ENCODE measurements around the gene MTA2.
A peak's percentile ranks its signal among the peaks of the same experiment; 100 is the strongest.

Gene MTA2

DNA sequence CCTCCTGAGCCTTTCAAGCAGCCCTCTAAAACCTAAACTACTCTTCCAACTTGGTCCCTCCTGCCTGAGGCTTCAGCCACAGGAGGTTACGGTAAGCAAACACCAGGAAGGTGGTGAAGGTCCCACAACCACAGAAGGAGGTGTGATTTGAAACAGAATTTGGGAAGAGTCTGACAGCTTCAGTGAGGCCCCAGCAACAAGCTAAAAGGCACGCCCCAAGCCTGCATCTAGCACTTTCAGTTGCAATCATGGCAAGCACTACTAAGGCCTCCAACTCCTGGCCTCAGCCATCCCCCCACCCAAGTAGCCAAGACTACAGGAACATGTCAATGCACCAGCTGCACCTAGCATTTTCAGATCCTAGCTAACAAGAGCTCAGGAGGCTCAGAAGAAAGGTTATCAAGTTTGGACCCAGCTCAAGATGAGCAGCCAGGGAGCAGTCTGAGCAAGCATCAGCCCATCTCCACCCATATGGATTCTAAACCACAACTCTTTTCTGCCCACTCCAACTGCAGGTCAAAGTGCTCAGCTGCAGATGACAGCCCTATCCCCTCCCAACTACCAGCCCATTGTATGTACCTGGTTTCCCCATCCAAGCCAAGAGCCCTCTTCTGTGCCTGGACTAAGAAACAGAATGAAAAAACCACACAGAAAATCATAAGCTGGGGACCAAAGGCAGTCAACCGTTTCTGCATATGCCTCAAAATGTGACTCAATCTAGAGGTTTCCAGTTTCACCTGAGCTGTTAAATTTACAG, 44.6 kb downstream of the MTA2 start:
- H3K4me3 ChIP-seq (ENCODE audit: low read length), result no peak overlapping the region
- DNase-seq (ENCODE audit: low read depth), result no peak
- TF ChIP-seq, protein P1, sequence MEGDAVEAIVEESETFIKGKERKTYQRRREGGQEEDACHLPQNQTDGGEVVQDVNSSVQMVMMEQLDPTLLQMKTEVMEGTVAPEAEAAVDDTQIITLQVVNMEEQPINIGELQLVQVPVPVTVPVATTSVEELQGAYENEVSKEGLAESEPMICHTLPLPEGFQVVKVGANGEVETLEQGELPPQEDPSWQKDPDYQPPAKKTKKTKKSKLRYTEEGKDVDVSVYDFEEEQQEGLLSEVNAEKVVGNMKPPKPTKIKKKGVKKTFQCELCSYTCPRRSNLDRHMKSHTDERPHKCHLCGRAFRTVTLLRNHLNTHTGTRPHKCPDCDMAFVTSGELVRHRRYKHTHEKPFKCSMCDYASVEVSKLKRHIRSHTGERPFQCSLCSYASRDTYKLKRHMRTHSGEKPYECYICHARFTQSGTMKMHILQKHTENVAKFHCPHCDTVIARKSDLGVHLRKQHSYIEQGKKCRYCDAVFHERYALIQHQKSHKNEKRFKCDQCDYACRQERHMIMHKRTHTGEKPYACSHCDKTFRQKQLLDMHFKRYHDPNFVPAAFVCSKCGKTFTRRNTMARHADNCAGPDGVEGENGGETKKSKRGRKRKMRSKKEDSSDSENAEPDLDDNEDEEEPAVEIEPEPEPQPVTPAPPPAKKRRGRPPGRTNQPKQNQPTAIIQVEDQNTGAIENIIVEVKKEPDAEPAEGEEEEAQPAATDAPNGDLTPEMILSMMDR (IDR thresholded peaks at IDR 0.05; ENCODE audit: insufficient read depth, low read depth, low read length, missing control alignments), result no peak

DNA sequence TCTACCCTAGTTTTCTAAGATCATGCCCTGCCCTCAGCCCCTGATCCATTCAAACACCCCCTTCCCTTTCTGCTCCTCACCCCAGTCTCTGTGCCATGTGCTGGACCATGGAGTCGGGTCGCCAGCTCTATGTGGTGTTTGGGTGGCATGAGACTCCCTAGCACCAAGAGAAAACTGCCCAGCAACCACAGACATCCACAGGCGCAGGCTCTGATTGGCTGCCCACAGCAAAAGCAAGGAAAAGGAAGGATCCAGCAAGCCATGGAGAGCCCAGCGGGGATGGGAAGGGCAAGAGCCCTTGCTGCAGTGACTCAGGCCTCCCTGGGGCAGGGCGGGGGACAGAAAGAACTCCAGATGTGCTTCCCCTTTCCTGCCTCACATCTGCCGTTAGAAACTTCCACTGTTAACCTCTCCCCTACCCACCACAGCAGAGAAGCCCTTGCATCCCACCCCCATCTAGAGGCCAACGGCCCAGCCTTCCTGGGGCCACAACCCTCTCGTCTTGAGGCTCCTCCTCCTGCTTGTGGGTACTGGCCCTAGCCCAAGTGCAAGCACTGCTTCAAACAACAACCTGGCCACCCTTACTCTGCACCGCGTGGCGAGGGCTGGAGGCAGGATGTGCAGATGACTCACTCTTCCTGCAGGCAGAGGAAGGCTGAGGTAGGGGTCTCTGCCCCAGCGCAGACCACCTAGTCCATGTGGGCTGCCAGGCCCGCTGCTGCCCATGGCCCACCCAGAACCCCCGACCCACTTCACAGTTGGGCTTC, 45.4 kb downstream of the MTA2 start:
- TF ChIP-seq, protein P1 (IDR thresholded peaks at IDR 0.05; ENCODE audit: insufficient read depth, low read depth, low read length, missing control alignments), result no peak
- peak; percentile 97 for DNase-seq (ENCODE audit: low read depth)
- peak overlapping the region; percentile 1 for H3K4me3 ChIP-seq (ENCODE audit: low read length)

DNA sequence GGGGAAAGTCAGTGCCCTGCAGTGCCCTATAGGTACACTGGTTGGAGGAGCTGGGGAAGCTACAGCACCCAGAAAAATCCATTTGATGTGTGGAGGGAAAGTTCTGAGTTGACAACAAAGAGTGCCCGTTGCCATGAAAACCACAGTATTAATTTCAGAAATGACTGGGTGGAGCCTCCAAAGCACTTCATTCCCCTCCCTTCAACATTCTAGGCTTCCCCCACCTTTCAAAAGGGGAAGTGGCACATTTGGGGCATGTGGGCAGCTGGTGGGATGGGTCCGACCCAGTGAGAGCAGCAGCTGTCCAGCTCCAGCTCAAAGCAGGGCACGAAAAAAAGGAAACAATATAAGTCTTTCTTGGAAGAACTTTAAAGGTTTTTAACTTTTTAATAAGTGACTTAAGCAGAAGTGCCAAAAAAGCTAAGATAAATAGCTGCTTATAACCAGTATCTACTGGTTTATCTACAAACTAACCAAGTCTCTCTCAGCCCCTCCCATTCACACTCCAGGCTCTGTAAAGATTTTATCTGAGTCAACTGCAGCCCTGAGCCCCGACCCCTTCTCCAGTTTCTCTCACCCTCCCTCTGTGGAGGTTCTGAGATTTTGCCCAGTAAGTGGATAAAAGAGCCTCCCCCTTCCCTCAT, 46.1 kb downstream of the MTA2 start:
- TF ChIP-seq, protein P1 (IDR thresholded peaks at IDR 0.05; ENCODE audit: insufficient read depth, low read depth, low read length, missing control alignments), result no peak
- peak overlapping the region; percentile 1 for H3K4me3 ChIP-seq (ENCODE audit: low read length)
- no peak for DNase-seq (ENCODE audit: low read depth)

DNA sequence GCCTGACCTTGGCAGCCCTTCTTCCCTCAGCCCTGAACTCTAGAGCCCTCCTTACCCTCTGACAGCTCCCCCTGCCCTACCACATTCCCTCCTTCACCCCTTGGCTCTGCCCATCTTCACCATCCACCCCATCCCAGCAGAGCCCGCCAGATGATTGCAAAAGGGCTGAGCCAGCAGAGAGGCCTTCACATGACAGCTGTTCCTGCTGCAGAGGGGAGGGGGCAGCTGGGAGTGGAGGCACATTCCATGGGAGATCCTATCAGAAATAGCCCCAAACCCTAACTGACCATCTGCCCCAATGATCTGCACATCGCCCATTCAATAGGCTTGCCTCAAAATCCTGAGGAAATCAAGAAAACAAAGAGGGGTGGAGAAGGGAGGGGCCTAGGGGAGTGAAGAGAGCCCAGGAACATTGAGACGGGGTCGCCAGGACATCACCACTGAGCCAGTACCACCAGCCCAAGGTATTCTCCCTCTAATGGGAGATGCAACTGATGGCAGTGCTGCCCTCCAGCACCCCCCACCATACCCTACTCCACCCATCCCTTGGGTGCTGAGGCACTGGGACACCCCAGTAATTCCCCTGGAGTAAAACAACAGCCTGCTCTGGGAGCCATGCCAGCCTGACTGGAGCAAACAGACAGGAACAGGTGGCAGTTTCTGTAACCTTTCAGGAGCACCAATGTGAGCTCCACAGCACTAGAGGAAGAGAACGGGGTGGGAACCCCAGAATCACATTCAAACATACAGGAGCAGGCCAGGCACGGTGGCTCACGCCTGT, 47.1 kb downstream of the MTA2 start:
- no peak for DNase-seq (ENCODE audit: low read depth)
- no peak overlapping the region for H3K4me3 ChIP-seq (ENCODE audit: low read length)
- TF ChIP-seq, protein P1 (IDR thresholded peaks at IDR 0.05; ENCODE audit: insufficient read depth, low read depth, low read length, missing control alignments), result no peak

DNA sequence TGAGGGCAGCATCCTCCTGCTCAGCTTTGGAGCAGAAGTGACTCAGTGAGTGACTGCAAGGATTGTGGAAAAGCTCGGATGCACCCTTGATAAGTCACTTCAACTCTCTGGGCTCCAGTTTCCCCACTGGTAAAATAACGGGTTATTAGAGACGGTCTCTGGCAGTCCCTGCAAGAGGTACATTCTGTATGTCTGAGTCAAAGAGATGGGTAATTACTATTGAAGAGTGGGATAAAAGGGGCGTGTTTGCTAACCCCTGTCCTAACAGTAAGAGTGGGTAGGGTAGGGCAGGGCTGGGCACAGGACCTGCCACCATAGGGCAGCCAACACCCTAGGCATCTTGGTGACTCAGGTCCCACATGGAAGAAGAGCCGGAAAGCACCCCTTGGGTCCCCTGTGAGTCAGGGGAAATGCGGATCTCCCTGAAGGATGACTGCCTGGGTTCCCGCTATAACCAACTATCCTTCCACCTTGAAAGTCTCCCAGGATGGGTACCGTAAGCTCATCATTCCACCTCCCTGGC, 47.8 kb downstream of the MTA2 start:
- DNase-seq (ENCODE audit: low read depth), result peak; percentile 87
- TF ChIP-seq, protein P1 (IDR thresholded peaks at IDR 0.05; ENCODE audit: insufficient read depth, low read depth, low read length, missing control alignments), result no peak
- H3K4me3 ChIP-seq (ENCODE audit: low read length), result no peak overlapping the region

DNA sequence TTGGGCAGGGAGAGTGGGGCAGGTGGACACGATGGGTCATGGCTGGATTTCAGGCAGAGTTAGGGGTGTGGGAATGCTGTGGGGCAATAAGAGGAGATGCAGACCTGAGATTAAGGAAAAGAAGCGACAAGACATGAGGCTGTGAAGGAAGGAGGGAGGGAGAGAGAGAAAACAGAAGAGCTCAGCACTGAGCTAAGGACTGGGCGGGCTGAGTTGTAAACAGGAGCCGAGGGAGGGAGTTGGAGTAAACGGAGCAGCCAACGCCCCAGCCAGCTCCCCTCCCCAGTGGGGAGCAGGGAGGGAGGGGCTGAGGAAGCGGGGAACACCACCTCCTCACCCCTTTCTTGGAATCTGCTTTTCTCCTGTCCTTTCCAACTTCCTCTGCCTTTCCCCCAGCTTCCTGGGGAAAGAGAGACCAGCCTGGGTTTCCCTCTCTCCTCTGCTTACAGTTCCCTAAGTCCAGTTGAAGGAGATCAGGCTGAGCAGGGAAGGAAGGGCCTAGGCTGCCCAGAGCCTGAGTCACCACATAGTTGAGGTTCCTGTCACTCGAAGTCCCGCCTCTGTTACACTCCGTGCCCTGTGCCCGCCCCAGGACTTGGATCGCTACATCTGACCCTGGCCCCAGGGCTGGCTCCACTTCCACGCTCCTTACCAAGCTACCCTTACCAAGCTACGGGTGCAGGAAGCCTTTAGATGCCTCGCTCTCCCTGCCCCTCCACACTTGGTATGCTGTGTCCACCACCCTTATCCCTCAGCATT, 48.4 kb downstream of the MTA2 start:
- H3K4me3 ChIP-seq (ENCODE audit: low read length), result peak overlapping the region; percentile 26
- TF ChIP-seq, protein P1 (IDR thresholded peaks at IDR 0.05; ENCODE audit: insufficient read depth, low read depth, low read length, missing control alignments), result no peak
- peak; percentile 94 for DNase-seq (ENCODE audit: low read depth)
